SW480 (cell line): ENCODE data around the gene ZNF813.
A peak's percentile ranks its signal among the peaks of the same experiment; 100 is the strongest.
"Not testable (repeated sequence)": the region's sequence is repeated elsewhere in the genome, so short reads cannot be mapped to it uniquely, and the experiment has no call there.

ENCODE experiments used
- DNase-seq: peaks from one replicate; pipeline ENCODE4 v3.0.0-alpha.2; 2016; ENCODE audit warnings: low spot score

ZNF813 gene

GRCh38 chr19:53467485-53468262, at the start of gene ZNF813:
Gene ZNF813, plus strand, starts transcription at chr19:53467733. Its CDS starts 16,090 bp downstream, at chr19:53483823.
- peak; percentile 44 for DNase-seq

- DNase-seq = not testable (repeated sequence)
Observed at GRCh38 chr19:53420520-53421315, 46.8 kb upstream of the ZNF813 start.

GRCh38 chr19:53422551-53422950, 45.0 kb upstream of the ZNF813 start:
- DNase-seq = no peak

- DNase-seq = not testable (repeated sequence)
Observed at GRCh38 chr19:53423074-53423473, 44.5 kb upstream of the ZNF813 start.

GRCh38 chr19:53423680-53424079, 43.9 kb upstream of the ZNF813 start:
- DNase-seq = not testable (repeated sequence)

GRCh38 chr19:53424968-53425597, 42.5 kb upstream of the ZNF813 start:
- DNase-seq = no peak

- peak; percentile 98 for DNase-seq
Observed at GRCh38 chr19:53431399-53432087, 36.0 kb upstream of the ZNF813 start, which contains the start of gene ZNF761. Gene ZNF761, plus strand, starts transcription at chr19:53431984. Its CDS starts 15,285 bp downstream, at chr19:53447269.

GRCh38 chr19:53432088-53432661, 35.4 kb upstream of the ZNF813 start:
- DNase-seq = no peak

GRCh38 chr19:53443809-53444208, 23.7 kb upstream of the ZNF813 start:
- not testable (repeated sequence) for DNase-seq

GRCh38 chr19:53447196-53447595, 20.3 kb upstream of the ZNF813 start:
- DNase-seq = not testable (repeated sequence)

- DNase-seq = no peak
Observed at GRCh38 chr19:53455828-53456227, 11.7 kb upstream of the ZNF813 start.

- not testable (repeated sequence) for DNase-seq
Observed at GRCh38 chr19:53460131-53460721, 7.3 kb upstream of the ZNF813 start.

GRCh38 chr19:53461866-53462265, 5.7 kb upstream of the ZNF813 start:
- DNase-seq = no peak

- DNase-seq = no peak
Observed at GRCh38 chr19:53462861-53463260, 4.7 kb upstream of the ZNF813 start.

GRCh38 chr19:53463263-53463662, 4.3 kb upstream of the ZNF813 start:
- no peak for DNase-seq

- DNase-seq = no peak
Observed at GRCh38 chr19:53466726-53467484, 628 bp upstream of the ZNF813 start.

- DNase-seq = not testable (repeated sequence)
Observed at GRCh38 chr19:53468628-53469027, 1.1 kb downstream of the ZNF813 start.

GRCh38 chr19:53471916-53472315, 4.4 kb downstream of the ZNF813 start:
- no peak for DNase-seq

GRCh38 chr19:53474832-53475231, 7.3 kb downstream of the ZNF813 start:
- DNase-seq = not testable (repeated sequence)

- DNase-seq = not testable (repeated sequence)
Observed at GRCh38 chr19:53475470-53475869, 7.9 kb downstream of the ZNF813 start.
